Subcutaneous adipose tissue (tissue), 4 donors: Measurements from ENCODE around the gene RNU4-1. TPM values are rescaled to one million over a fixed set of nuclear protein-coding genes. Genes with fewer than 3 reads are reported as not detected.

Experiments used
- CTCF ChIP-seq: fragments of 450-650 bp; IDR thresholded peaks from one replicate; pipeline ENCODE4 v1.5.1; 2016; ENCODE audit warnings: low read depth, mild to moderate bottlenecking, control low read depth, antibody characterized with exemption, moderate library complexity
- total RNA-seq, 4 donors: library from RNA; depleted of rRNA; stranded (reverse); fragments of >200 nt; gene quantifications; one replicate each; pipeline ENCODE4 v1.1.0, GENCODE V29; 2016

Gene RNU4-1
- total RNA-seq, 4 donors from 2014 or later, result under 0.01 TPM

GRCh38 chr12:120316798-120317223, 23.8 kb upstream of the RNU4-1 start:
- no peak for TF ChIP-seq CTCF

DNA sequence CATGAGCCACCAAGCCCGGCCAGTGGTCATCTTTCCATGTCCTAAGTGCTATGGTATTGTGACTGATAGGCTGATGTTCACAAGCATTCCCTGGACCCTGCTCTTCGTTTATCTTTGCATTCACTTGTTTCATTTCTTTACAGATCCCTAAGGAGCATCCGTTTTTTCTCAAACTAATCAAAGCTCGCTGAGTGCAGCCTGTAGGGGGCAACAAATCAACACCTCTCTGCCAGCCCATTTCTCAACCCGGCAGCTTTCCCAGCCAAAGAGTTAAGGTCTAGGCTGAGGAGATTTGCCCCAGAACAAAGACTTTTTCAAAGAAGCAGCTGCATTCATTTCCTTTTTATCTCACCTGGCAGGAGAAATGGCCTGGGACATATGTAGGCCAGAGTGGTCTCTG, 21.2 kb upstream of the RNU4-1 start:
- TF ChIP-seq CTCF, result no peak

DNA sequence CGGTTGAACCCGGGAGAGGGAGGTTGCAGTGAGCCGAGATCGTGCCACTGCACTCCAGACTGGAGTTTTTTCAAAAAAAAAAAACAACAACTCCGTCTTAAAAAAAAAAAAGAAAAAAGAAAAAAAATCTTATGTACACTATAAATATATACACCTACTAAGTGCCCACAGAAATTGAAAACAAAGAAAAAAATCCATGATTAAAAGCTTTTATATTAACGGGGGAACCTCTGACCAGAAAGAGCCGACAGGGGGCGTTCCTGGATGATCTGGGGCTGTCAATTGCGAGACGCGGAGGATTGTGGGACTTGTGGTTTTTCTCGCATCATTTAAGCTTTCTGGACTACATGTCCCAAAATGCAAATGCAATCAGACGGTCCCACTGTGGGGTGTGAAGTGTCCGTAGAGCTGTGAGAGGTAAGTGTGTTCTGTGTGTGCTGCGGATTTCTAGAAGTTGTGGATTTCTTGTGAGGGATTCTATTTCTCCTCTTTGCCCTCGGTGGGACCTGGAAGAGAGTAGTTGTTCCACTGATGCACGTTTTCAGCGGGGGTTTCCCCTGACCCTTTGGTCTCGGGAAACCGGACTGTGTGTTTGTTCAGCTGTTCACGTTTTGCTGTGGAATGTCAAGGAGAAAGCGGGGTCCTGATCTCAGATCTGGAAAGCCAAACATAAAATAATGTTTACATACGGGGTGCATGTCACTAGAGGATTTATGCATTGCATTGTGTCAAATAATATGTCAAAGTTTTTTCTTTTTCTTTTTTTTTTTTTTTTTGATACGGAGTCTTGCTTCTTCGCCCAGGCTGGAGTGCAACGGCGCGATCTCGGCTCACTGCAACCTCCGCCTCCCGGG, 9.2 kb upstream of the RNU4-1 start, which contains the start of gene SIRT4:
Gene SIRT4, plus strand, starts transcription at position 360 of the 854 bp plus-strand sequence. CDS start 1,241 bp downstream, outside the sequence.
- TF ChIP-seq CTCF, result no peak

DNA sequence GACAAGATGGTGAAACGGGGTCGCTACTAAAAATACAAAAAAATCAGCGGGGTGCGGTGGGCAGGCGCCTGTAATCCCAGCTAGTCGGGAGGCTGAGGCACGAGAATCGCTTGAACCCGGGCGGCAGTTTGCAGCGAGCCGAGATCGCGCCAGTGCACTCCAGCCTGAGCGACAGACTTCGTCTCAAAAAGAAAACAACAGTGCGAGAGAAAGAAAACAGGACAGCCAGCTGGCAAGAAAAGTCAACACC, 701 bp downstream of the RNU4-1 start:
- no peak for TF ChIP-seq CTCF

DNA sequence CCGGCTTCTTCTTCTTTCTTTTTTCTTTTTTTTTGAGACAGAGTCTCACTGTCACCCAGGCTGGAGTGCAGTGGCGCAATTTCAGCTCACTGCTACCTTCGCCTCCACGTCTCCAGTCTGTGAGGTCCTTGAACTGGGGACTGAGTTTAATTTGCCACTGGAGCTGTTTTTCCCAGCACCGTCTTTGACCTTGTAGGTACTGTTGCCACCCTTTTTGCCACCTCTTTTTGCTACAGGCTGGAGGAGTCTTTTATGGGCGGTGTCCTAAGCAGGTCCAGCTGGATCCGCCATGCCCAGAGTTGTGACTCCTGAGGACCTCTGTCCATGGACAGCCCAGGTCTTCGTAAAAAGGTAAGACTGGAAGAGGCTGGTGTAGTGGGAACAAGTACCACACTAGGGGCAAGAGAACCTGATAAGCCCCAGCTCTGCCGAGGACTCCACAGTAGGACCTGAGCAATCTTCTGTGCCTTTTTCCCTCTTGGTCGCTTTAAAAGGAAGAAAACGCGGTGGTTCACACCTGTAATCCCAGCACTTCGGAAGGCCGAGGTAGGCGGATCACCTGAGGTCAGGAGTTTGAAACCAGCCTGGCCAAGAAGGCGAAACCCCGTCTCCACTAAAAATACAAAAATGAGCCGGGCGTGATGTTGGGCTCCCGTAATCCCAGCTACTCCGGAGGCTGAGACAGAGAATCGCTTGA, 2.3 kb downstream of the RNU4-1 start:
- no peak for TF ChIP-seq CTCF

DNA sequence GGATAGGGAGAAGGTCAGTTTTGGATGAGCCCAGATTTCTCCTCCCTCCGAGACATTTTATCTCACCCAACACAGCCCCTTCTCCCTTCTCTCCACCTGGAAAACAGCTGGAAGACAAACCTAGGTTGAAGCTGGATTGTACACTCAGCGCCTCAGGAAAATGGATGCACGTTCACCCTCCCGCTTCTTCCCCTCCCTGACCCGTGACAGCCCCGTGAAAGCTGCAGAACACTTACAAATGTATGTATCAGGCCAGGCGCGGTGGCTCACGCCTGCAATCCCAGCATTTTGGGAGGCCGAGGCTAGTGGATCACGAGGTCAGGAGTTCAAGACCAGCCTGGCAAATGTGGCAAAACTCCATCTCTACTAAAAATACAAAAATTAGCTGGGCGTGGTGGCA, 5.5 kb downstream of the RNU4-1 start:
- TF ChIP-seq CTCF, result no peak

- no peak for TF ChIP-seq CTCF
Observed at GRCh38 chr12:120286768-120287490, 6.1 kb downstream of the RNU4-1 start.
